OCI-LY7 (cell line): ENCODE results near the gene ACTN2. TPM values are rescaled to one million over a fixed set of nuclear protein-coding genes. Genes with fewer than 3 reads are reported as not detected.

Experiments
- BruUV-seq: library from RNA; stranded (reverse); fragments of 400-500 nt; replicated peaks from 2 replicates; lab custom pipeline; 2021; lab: Mats Ljungman, UMichigan
- CTCF ChIA-PET: fragments of 300-600 bp; sonication (Branson Sonifier 250); formaldehyde crosslinking; loops from one replicate; lab custom pipeline; 2022; ENCODE audit warnings: antibody characterized with exemption; ENCODE audit not compliant: unreplicated experiment; lab: Charles Lee
- POLR2A ChIA-PET: fragments of 300-600 bp; sonication (Branson Sonifier 250); formaldehyde crosslinking; loops from one replicate; lab custom pipeline; 2022; ENCODE audit warnings: antibody characterized with exemption; lab: Charles Lee
- DNase-seq: peaks from one replicate; pipeline ENCODE4 v3.0.0-alpha.2; 2015; ENCODE audit warnings: low spot score
- H2AFZ ChIP-seq: fragments of 200-600 bp; sonication (generic), shearing (Covaris generic); 2 replicates; pipeline ENCODE4 v1.6.1; 2014; ENCODE audit warnings: mild to moderate bottlenecking, antibody characterized with exemption, low read length, moderate library complexity
- H3K27ac ChIP-seq: fragments of 200-600 bp; sonication (generic); 2 replicates; pipeline ENCODE4 v1.5.1; 2014; ENCODE audit warnings: mixed run types, low read depth, mild to moderate bottlenecking, moderate library complexity, low read length, inconsistent platforms; ENCODE audit not compliant: poor library complexity, severe bottlenecking
- H3K36me3 ChIP-seq: fragments of 200-600 bp; sonication (generic); 2 replicates; pipeline ENCODE4 v1.6.1; 2014; ENCODE audit warnings: mild to moderate bottlenecking, antibody characterized with exemption, low read length, moderate library complexity, mixed read lengths; ENCODE audit not compliant: insufficient read depth
- H3K4me1 ChIP-seq: fragments of 200-600 bp; sonication (generic); 2 replicates; pipeline ENCODE4 v1.5.1; 2014; ENCODE audit warnings: mild to moderate bottlenecking, low read length; ENCODE audit not compliant: insufficient read depth, poor library complexity, severe bottlenecking
- H3K4me2 ChIP-seq: fragments of 200-600 bp; sonication (generic); 2 replicates; pipeline ENCODE4 v1.6.1; 2014; ENCODE audit warnings: mild to moderate bottlenecking, low read length
- H3K4me3 ChIP-seq: fragments of 200-600 bp; sonication (generic); 2 replicates; pipeline ENCODE4 v1.5.1; 2014; ENCODE audit warnings: mild to moderate bottlenecking, low read depth, low read length; ENCODE audit not compliant: poor library complexity, severe bottlenecking
- H3K79me2 ChIP-seq: fragments of 200-600 bp; sonication (generic); 2 replicates; pipeline ENCODE4 v1.6.1; 2016; ENCODE audit warnings: low read depth, mild to moderate bottlenecking, low read length, moderate library complexity, mixed read lengths; ENCODE audit not compliant: insufficient read depth
- H3K9me2 ChIP-seq: fragments of 200-600 bp; sonication (generic); 2 replicates; pipeline ENCODE4 v1.6.1; 2016; ENCODE audit warnings: mild to moderate bottlenecking, low read length, mixed read lengths; ENCODE audit not compliant: insufficient read depth
- H3K9me3 ChIP-seq: fragments of 200-600 bp; sonication (generic); 2 replicates; pipeline ENCODE4 v1.6.1; 2014; ENCODE audit warnings: mild to moderate bottlenecking, mixed run types, low read length, mixed read lengths
- H4K20me1 ChIP-seq: fragments of 200-600 bp; sonication (generic); 2 replicates; pipeline ENCODE4 v1.6.1; 2014; ENCODE audit warnings: mild to moderate bottlenecking, antibody characterized with exemption, low read length, moderate library complexity, mixed read lengths; ENCODE audit not compliant: insufficient read depth
- EZH2phosphoT487 ChIP-seq: fragments of 200-600 bp; sonication (generic); IDR thresholded peaks from 2 replicates; pipeline ENCODE4 v1.6.1; 2018; ENCODE audit warnings: low read depth, borderline replicate concordance, mild to moderate bottlenecking, mixed run types, antibody characterized with exemption, low read length, moderate library complexity, mixed read lengths
- intact Hi-C: fragments of 100-400 bp; cut with micrococcal nuclease; formaldehyde crosslinking; loops from one replicate; pipeline ENCODE4 v1.10.0; 2022; ENCODE audit not compliant: unreplicated experiment
- total RNA-seq, 2 experiments: library from RNA; depleted of rRNA in 1 of 2; stranded (reverse); fragments of >200 nt in 1 of 2; shearing (Covaris generic) in 1 of 2; gene quantifications; 2 replicates each; pipeline ENCODE4 v1.2.3, GENCODE V29; 2014 to 2022
- TF ChIP-seq, protein P1 (sequence below): fragments of 200-600 bp; sonication (generic); conservative IDR thresholded peaks from 2 replicates; pipeline ENCODE4 v1.5.1; 2014; ENCODE audit warnings: mild to moderate bottlenecking, antibody characterized with exemption, low read length, moderate library complexity, mixed read lengths

The ACTN2 gene
- total RNA-seq, 2 experiments from 2014 or later, result not detected

DNA sequence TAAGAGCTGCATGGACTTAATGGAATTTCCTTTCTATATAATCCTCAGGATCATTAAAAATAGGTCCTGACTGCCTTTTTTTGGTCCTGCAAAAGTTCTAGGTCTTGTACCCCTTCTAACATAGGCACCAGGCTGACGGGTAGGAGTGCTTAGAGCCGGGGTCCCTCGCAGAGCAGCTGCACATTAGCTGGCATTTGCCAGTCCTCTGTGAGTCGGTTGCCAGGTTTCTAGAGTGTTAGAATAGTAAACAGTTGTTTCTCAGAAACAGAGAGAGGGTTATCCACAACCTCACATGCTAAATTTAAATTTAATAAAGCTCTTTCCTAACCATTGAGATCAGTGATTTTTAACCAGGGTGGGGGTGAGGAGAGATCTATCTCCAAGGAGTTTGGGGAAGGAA, 46.6 kb upstream of the ACTN2 start:
- H3K9me2 ChIP-seq, result no peaks in the 10 kb centered on the region
- H3K4me2 ChIP-seq, result no peak overlapping the region
- H4K20me1 ChIP-seq, result no peaks in the 10 kb centered on the region
- no peak overlapping the region for H3K27ac ChIP-seq
- TF ChIP-seq, protein P1, sequence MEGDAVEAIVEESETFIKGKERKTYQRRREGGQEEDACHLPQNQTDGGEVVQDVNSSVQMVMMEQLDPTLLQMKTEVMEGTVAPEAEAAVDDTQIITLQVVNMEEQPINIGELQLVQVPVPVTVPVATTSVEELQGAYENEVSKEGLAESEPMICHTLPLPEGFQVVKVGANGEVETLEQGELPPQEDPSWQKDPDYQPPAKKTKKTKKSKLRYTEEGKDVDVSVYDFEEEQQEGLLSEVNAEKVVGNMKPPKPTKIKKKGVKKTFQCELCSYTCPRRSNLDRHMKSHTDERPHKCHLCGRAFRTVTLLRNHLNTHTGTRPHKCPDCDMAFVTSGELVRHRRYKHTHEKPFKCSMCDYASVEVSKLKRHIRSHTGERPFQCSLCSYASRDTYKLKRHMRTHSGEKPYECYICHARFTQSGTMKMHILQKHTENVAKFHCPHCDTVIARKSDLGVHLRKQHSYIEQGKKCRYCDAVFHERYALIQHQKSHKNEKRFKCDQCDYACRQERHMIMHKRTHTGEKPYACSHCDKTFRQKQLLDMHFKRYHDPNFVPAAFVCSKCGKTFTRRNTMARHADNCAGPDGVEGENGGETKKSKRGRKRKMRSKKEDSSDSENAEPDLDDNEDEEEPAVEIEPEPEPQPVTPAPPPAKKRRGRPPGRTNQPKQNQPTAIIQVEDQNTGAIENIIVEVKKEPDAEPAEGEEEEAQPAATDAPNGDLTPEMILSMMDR, result no peak
- TF ChIP-seq EZH2phosphoT487, result no peak
- no peaks in the 10 kb centered on the region for H3K9me3 ChIP-seq
- no peak overlapping the region for H3K4me3 ChIP-seq
- ChIA-PET POLR2A (no interaction called here), CTCF (no interaction called here)
- H3K36me3 ChIP-seq, result no peaks in the 10 kb centered on the region
- BruUV-seq, result no TSS peak
- intact Hi-C loops, result no loop called here
- no peaks in the 10 kb centered on the region for H3K79me2 ChIP-seq
- no peak overlapping the region for H2AFZ ChIP-seq
- no peak for DNase-seq
- H3K4me1 ChIP-seq, result no peaks in the 10 kb centered on the region

DNA sequence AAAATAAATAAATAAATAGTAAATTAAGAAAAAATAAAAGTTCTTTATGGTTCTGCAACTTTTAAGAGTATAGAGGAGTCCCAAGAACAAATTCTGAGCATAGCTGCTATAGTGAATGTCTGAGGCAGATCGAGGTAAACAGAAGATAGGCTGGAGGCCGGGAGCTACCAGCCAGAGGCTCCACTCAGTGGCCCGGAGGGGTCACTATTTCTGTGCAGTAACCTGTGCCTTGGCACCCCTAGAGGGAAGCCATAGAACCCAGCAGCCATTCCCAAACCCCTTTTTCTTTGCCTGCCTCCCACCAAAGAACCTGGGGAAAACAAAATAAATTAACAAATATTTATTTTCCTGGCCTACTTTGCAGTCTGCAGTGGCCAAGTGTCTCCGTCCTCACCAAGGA, 43.5 kb upstream of the ACTN2 start:
- CTCF ChIA-PET, result no interaction called here
- Histone ChIP-seq H4K20me1 (no peaks in the 10 kb centered on the region), H3K4me1 (no peaks in the 10 kb centered on the region), H3K9me3 (no peaks in the 10 kb centered on the region), H3K9me2 (no peaks in the 10 kb centered on the region), H3K4me2 (no peak overlapping the region), H3K79me2 (no peaks in the 10 kb centered on the region), H2AFZ (no peak overlapping the region), H3K27ac (no peak overlapping the region), H3K36me3 (no peaks in the 10 kb centered on the region), H3K4me3 (no peak overlapping the region)
- intact Hi-C loops, result no loop called here
- DNase-seq, result no peak
- POLR2A ChIA-PET, result no interaction called here
- no peak for TF ChIP-seq EZH2phosphoT487
- BruUV-seq, result no TSS peak

DNA sequence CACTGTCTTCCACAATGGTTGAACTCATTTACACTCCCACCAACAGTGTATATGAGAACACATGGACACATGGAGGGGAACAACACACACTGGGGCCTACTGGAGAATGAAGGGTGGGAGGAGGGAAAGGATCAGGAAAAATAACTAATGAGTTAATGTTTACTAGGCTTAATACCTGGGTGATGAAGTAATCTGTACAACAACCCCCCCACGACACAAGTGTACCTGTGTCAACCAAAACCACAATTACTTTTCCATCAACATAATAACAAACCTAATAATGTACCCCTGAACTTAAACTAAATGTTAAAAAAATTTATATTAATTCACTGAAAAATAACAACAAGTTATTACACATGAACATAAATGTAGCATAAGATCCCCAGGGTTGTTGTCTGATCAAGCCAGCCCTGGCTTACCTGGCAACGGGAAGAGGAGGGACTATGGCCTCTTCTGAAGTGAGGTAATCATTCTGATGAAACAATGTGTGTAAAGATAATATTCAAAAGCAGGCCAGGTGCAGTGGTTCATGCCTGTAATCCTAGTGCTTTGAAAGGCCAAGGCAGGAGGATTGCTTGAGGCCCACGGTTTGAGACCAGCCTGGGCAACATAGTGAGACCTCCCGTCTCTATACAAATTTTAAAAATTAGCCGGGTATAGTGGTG, 41.2 kb upstream of the ACTN2 start:
- no peaks in the 10 kb centered on the region for H3K36me3 ChIP-seq
- CTCF ChIA-PET, result no interaction called here
- DNase-seq, result no peak
- H3K4me2 ChIP-seq, result no peak overlapping the region
- TF ChIP-seq EZH2phosphoT487, result no peak
- TF ChIP-seq, protein P1, result no peak
- no peak overlapping the region for H3K27ac ChIP-seq
- intact Hi-C loops, result no loop called here
- no peaks in the 10 kb centered on the region for H3K79me2 ChIP-seq
- no peak overlapping the region for H3K4me3 ChIP-seq
- no peaks in the 10 kb centered on the region for H3K9me2 ChIP-seq
- POLR2A ChIA-PET, result no interaction called here
- H2AFZ ChIP-seq, result no peak overlapping the region
- no peaks in the 10 kb centered on the region for H4K20me1 ChIP-seq
- no peaks in the 10 kb centered on the region for H3K4me1 ChIP-seq
- no peaks in the 10 kb centered on the region for H3K9me3 ChIP-seq
- BruUV-seq, result no TSS peak
